ENCODE data around the gene P3H2.

Gene P3H2

DNA sequence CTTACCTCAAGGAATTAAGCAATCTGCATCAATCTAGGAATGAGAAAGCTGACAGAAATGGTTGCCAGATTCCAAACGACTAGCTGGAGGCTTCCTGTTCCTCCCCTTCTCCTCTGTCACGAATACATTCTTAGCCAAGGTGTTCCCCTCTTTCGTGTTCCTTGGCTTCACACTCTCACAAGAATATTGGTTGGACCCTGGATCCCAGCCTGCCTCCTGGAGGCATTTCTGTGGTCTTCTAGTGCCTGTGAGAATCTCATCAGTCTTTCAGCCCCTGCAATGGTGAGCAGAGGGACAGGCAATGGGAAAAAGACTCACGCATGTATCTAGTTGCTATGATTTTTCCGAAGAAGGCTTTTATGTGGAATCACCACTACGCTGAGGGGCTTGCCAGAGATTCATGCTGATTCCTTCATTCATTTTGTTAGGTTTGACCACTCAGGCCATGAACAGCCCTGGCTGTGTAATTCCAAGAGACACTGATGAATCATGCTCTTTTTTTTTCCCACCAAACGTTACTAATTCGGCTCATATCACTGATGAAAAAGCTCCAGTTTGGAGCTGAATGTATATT is 1.6 kb upstream of the P3H2 start:
- FAIRE-seq: no peak

DNA sequence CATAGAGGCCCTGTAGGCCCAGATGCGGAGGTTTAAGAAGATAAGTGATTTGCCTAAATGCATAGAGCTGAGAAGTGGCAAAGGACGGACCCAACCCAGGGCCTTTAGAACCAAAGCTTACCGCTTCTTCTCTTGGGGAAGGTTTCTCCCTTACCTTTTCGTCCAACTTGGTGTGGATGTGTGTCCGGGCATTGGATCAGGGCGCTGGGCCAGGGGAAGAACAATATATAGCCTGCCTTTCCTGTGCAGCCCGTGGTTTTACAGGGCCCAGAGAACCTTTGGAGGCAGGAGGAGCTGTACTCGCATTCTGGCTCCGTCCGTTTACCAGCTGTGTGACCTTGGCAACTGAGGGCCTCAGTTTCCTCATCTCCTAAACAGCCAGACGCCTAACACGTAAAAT is 686 bp upstream of the P3H2 start:
- FAIRE-seq: no peak

DNA sequence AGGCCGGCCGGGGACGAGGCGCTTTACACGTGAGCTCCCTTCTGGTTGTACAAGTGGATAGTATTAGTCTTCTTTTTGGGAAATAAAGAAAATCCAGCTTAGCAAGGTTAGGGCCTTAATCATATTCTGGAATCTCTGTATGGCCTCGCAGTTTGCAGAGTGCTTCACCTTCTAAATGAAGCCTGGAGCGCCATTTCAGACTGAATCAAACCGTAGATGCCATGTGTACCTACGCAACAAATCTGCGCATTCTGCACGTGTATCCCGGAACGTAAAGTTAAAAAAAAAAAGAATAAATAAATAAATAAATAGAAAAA is 322 bp upstream of the P3H2 start:
- FAIRE-seq: no peak

DNA sequence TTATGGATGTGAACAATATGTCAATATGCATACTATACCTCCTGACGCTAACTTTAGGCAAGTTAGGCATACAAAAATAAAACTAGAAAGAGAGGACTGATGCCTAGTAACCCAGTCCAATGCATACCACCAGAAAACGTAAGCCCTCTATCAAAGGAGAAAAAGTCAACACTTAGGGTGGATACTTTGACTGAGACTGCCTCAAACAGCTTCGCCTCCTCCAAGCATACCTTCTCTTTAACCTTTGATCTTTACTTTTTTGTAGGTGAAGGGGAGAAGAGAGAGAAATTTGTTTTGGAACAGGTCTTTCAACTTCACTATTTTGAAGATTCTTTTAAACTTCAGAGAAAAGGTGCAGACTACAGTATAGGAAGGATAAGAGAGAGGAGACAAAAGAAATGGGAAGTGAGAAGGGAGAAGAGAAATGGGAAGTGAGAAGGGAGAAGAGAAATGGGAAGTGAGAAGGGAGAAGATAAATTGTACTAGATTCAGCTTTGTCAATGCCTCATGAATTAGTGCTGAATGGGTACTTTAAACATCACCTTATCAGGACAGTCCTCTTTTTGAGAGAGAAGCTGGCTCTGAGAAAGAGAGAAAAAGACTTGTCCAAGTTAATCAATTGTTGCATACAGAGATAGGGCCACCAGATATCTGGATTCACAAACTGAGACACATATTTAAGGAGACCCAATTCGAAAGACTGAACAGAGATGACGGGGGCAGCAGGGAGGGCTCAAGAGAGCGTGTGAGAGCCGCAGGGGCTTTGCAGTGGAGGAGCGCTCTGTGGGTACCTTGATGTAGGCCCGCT is 1.0 kb downstream of the P3H2 start:
- FAIRE-seq: no peak

DNA sequence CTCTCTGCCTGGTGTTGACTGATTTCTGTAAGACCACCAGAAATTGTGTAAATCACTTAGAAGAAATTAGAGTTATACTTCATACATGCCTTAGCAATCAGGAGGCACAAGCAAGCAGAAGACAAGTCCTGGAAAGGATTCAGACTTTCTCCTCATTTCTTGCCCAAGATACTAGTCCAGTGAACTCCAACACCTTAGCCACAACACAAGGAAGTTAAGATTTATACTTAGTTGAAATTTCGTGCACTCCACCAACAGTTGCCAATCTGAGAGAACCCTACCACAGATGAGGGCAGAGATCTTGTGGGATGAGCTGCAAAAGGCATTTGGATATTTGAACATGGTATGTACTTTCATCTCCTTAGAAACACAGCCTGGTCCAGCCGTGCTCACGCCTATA is 2.3 kb downstream of the P3H2 start:
- FAIRE-seq: no peak

DNA sequence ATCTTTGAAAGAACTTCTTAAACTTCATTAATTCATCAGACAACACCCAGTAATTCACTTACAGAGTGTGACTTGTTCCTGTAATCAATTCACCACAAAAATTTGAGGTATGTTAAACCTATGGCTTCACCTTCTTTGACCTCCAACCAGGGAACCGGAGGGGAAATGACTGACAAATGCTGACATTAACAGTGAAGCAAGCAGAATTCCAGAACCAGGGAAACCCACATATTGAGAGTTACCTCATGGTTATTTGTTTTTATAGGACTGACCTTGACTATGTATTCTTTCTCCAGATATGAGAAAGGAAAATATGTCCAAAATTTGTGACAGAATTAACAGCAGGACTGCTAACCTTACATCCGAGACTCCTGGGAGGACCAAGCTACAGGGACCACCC is 2.7 kb downstream of the P3H2 start:
- no peak for FAIRE-seq

DNA sequence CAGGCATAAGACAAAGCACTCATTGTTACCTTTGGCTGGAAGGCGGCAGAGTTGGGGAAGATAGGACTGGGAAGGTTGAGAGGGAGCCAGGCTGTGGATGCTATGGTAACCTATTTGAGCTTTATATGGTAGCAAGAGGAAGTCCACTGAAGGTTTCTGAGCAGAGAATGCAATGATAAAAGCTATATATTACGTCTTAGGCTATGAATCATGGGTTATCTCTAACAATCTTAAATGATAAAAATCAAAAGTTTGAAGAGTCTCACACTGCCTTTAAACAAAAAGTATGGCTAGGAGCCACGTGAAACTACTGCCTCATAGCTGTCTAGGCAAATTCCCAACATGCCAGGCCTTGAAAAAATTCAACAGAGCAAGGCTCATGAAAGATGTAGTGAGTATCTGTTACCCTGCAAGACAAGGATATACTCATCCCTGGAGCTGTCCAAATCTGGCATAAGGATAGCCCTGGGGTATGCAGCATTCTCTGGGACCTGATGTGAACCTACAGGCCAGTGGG is 4.1 kb downstream of the P3H2 start:
- FAIRE-seq: no peak

DNA sequence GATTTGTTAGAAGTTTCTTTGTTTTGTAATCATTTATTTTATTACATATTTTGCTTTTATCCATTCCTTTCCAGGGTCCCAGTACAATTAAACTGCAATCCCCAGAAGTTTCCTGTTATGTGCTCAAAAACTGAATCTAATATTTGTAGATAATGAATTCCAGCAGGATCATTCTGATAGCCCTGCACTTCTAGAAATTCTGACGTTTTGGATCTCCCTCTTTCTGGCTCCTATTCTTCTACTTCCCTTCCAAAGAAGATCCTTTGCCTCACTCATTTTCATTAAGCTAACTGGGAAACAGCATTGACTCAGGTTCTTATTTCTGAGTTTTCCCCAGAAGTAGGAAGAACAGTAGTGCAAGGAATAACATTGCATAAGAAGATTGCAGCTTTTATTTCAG is 9.9 kb downstream of the P3H2 start:
- no peak for FAIRE-seq

DNA sequence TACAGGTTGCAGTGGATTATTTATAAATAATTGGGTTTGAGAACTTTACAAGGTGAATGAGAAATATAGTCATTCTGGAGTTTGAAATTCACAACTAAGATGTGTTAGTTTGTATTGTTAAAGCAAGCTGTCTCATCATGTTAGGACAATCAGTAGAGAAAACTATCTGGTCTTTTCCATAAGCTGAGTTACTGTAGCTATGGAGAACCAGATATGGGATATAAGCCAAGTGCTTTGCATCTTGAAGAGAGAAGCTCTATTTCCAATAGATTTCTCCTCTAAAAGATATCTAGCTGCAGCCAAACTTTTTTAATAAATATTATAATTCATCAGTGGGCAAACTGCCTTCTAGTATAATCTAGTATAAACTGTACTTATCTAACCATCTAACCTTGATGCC is 11.3 kb downstream of the P3H2 start:
- no peak for FAIRE-seq

DNA sequence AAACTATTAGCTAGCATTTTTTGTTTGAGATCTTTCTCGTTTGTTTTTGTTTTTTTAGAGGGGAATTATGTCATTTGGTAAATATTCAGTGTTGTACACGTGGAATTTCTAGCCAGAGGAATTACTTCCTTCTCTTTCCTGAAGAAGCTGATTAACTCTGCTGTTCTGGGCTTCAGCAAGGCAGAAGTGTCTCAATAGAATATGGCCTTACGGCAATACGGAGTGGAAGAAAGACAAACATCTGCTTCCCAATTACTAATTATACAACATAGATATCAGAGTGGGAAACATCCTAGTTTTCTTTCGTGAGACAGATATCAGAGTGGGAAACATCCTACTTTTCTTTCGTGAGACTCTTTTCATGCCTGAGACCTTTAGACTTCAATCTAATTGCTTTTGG is 11.9 kb downstream of the P3H2 start:
- no peak for FAIRE-seq

DNA sequence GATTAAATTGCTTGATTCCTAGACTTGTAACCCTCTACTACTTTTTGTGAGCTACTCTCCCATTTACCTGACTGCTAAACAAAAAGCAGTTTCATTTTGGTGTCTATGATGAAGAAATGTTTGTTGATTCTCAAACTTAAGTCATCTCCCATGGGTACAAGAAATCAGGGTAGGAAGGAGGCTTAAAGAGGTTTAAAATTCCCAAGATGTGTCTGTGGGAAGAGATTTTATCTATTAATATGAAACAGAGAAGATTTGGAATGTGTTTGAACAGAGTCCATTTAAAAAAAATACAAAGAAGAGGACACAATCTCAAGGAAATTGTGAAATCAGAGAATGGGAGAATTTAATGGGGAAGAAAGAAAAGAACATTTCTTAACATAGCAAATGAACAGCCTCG is 14.8 kb downstream of the P3H2 start:
- FAIRE-seq: no peak

DNA sequence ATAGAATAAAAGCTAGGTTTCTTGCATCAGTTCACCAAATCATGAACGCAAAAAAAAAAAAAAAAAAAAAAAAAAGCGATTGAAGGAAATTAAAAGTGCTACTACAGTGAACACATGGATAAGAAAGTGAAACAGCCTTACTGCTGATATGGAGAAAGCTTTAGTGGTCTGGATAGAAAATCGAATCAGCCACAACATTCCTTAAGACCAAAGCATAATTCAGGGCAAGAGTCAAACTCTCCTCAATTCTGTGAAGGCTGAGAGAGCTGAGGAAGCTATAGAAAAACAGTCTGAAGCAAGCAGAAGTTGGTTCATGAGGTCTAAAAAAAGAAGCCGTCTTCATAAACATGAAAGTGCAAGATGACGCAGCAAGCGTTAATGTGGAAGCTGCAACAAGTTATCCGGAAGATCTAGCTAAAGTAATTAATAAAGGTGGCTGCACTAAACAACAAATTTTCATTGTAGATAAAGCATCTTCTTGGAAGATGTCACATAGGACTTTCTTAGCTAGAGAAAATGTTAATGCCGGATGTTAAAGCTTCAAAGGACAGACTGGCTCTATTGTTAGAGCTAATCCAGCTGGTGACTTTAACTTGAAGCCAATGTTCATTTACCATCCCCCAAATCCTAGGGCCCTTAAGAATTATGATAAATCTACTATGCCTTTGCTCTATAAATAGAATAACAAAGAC is 19.2 kb downstream of the P3H2 start:
- FAIRE-seq: no peak

DNA sequence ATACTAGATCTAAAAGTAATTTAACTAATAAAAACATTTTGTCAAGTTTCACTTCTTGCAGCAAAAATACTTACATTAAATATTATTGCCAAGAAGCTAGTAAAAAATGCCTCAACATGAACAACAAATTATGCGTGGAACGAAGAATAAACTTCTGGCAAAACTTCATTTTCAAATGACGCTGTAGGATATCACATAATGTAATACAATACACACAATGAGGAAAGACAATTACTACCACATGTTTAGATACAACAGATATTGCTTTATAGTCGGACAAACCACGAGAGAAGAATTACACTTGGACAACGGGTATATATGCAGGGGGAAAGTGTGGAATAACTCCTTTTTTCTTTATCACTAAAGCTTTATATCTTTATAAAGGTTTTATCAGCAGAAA is 21.6 kb downstream of the P3H2 start:
- FAIRE-seq: no peak

DNA sequence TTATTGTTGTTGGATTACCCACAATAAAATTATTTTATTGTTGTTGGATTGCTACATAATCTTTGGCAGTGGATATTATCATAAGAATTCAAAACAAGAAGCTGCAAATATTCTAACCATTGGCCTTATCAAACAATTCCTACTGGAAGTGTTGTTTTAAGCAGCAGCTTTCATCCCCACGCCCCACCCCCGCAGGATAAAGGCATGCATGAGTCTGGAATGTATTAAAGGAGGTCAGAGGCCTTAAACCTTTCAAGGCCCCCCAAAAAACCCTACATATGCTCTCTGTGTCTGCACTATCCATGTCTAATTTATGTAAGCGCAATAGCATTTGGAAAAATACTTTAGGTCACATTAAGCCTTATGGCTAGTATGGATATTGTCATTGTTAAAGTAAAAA is 23.1 kb downstream of the P3H2 start:
- FAIRE-seq: no peak

DNA sequence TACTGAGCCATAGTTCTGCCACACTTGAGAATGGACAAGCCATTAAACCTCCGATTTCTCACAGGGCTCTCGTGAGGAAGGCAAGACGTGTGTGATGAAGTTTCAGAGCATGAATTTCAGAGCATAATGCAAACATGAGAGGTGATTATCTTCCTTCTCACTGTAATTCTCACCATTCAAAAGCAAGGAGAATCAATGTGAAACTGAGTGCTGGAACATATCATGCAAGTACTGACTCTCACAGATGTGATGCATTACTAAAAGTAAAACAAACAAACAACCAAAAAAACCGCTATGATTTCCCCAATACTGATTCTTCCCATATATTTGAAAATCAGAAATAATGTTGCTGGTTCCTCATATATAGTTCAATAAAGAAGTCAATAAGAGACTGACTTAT is 23.7 kb downstream of the P3H2 start:
- no peak for FAIRE-seq

DNA sequence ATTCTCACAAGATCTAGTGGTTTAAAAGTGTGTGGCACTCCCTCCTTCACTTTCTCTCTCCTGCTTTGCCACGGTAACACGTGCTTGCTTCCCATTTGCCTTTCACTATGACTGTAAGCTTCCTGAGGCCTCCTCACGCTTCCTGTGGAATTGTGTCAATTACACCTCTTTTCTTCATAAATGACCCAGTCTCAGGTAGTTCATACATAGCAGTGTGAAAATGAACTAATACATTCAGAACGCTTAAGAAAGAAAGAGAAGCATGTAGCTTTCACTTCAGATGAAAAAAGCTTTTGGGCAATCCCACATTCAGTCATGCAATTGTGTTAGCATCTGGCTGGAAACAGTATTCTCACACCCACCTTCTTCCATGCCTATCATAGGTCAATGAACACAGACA is 24.4 kb downstream of the P3H2 start:
- FAIRE-seq: no peak

DNA sequence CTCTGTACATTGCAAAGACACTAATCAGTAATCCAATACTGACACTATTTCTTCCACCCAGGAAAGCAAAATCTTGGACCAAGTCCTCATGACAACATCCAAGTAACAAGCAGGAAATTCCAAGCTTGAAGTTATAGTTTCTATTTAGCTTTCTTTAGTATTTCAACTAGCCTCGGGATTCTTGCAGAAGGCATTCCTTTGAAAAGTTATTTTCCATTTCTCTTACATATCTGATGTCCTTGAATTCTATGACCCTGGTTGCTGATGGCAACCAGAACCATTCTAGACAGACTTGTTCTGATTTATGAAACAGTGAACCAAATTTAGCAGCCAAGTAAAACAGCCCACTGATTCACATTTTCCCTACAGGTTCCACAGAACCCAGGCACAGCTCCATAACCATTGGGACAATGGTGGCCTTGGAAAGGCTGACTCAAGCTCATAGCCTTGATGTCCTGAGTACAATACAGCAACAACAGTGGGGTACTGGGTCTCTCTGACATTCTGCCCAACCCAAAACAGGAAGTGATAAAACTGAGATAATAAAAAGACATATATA is 26.5 kb downstream of the P3H2 start:
- no peak for FAIRE-seq

DNA sequence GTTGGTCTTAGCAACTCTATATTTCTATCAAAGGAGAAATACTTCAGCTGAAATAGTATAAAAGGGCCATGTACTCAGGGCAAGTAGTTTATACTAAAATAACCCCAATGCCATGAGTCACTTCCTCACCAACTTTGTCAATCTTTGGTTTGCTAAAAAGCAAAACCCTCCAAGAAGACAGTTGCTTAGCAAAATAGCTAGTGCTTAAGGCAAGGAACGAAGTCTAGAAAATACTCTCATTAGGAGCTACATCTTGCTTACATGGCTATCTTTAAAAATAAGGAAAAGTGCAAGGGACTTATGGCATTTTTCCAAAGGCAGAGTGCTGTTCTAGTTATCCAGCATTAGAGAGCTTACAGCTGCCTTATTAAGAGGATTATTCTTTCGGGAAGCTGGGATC is 28.4 kb downstream of the P3H2 start:
- no peak for FAIRE-seq

DNA sequence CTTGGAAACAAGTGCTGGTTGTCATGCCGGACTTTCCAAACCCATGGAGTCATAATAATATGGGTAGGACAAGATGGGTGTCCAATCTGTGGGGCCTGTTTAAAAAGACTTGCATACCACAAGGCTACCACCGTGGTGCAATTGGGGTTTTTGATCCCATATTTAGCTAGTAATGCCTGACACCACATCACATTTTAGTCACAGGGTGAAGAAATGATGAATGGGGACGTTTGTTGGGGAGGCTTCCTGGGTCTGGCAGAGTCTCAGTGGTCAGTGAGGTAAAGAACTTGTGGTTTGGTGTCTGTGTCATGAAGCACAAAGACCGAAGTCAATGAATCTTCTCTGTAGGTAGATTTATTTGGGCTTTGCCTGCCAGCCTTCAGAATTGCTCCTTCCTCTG is 31.0 kb downstream of the P3H2 start:
- FAIRE-seq: no peak

DNA sequence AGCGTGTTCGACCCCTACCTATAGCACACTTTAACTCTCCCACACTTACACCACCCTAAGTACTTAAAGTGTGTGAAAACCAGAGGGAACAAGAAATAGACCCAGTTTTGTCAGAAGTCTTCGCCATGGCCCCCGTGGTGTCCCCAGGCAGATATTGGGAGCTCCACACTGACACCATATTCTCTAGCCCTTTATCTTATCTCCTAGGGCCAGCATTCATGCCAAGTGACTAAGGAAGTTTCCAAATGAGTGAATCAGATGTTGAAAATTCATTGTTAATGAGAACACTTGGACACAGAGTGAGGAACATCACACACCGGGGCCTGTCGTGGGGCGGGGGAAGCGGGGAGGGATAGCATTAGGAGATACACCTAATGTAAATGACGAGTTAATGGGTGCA is 31.8 kb downstream of the P3H2 start:
- FAIRE-seq: no peak

DNA sequence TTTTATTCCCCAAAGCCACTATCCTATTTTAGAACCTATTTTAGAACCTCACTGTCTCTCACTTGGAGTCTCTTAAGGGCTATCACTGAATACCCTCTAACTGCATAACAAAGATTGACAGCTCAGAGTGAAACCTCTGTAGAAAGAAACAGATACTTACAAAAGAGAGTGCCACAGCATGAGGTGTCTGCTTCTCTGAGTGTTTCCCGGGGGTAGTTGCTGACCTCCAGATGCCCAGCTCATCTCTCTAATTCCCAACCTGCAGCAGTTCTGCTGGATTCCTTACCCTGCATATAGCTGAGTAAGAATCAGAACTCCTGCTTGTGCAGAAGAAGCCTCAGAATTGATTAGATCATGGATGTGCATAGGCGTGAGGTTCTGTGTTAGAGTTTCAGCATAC is 34.5 kb downstream of the P3H2 start:
- FAIRE-seq: no peak

DNA sequence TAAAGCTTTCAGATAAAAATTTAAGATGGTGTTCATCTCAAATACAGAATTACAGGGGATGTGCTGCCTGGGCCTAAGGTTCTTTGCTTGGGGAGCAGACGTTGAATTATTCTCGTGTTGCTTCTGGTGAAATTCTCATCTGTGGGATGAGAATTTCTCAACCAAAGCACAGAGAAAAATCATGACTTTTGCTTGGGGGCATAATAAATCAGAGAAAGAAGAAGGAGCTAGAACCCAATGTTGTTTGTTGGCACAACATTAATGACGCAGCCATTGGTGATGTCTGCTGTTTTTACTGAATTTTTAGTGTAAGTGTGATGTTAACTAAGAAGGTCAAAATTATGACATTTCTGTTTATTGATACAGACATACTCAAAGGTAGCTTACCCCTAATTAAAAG is 35.7 kb downstream of the P3H2 start:
- no peak for FAIRE-seq

DNA sequence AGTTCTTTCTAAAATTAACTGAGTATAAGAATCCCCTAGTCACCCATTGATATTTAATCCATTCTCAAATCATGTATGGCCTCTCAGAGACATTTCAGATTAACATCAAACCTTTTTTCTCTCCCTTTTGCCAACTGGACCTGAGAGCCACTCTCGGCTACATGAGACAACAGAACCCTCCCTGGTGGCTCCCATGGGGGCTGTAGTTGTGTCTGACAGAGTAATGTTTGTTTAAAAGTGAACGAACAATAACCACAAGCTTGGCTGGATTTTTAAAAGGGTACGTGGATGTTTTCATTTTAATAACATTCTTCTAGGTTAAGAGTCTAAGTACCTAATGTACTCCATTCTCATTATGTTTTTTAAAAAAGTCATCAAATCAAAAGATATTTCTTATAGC is 37.1 kb downstream of the P3H2 start:
- FAIRE-seq: no peak

DNA sequence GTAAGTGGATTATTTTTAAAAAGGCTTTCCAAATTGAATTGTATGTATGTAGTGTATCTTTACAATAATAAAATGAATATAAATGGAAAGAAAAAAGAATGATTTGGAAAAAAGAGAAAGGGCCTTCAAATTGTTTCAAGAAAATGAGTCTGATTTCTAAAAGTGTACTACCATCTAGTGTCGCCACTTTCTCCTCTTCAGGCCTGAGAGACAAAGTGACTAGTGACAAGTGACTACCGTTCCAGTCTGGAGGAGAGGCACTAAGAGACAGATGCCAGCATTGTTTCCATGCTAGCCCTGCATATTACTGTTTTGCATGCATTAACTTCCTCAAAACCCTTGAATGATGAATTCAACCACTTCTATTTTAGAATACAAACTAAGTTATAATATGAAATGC is 39.3 kb downstream of the P3H2 start:
- no peak for FAIRE-seq
